NCI-H2227 (cell line): Measurements from ENCODE around the gene BTBD9.

Experiments used
- DNase-seq: peaks from one replicate; lab custom pipeline; 2025; ENCODE audit not compliant: unreplicated experiment; lab: John Stamatoyannopoulos, UW

BTBD9 gene

GRCh38 chr6:38169221-38169976 is 470.3 kb downstream of the BTBD9 start:
- DNase-seq: peak; percentile 24

- DNase-seq: no peak
Measured at GRCh38 chr6:38168699-38169098, 471.0 kb downstream of the BTBD9 start.

- no peak for DNase-seq
Measured at GRCh38 chr6:38168126-38168525, 471.6 kb downstream of the BTBD9 start.

- no peak for DNase-seq
Measured at GRCh38 chr6:38167598-38167997, 472.1 kb downstream of the BTBD9 start.

DNA sequence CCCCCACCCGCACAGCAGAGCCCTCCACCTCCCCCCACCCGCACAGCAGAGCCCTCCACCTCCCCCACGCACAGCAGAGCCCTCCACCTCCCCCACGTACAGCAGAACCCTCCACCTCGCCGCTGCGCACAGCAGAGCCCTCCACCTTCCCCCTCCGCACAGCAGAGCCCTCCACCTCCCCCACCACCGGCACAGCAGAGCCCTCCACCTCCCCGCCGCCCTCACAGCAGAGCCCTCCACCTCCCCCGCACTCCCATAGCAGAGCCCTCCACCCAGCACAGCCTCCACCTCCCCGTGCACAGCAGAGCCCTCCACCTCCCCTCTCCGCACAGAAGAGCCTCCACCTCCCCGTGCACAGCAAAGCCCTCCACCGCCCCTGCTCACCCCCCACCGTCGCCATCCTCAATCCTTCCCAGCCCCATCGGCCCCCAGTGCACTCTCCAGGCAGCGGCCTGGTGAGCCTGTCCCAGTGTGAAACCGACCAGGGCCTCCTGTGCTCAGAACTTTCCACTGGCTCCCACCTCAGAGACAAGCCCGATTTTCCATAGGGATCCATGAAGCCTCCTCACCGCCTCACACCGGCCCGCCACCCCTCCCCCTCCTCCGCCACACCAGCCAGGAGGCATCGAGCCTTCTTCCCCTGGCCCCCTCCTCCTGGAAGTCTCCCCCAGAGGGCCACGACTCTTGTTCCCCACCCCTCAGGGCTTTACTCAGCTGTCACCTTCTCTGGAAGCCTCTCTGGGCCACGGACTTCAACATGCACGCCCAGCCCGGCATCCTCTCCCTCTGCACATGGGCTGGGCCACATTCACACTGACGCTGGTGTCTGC is 473.1 kb downstream of the BTBD9 start:
- DNase-seq: no peak

- DNase-seq: no peak
Measured at GRCh38 chr6:38164671-38165108, 475.0 kb downstream of the BTBD9 start.

DNA sequence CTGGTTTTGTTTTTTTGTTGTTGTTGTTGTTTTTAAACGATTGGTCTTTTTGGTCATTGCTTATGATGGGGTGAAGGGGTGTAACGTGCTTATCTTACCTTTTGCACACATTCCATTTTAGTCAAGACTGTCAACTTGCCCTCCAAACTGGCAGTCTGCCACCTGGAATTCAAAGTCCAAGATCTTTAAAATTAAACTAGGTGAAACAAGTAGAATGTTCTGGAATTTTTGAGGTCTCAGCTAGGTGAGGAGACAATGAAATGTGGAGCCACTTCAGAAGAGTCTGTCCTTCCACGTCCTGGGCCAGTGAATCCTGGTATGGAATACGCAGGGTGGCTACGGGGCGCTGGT is 475.6 kb downstream of the BTBD9 start:
- no peak for DNase-seq

DNA sequence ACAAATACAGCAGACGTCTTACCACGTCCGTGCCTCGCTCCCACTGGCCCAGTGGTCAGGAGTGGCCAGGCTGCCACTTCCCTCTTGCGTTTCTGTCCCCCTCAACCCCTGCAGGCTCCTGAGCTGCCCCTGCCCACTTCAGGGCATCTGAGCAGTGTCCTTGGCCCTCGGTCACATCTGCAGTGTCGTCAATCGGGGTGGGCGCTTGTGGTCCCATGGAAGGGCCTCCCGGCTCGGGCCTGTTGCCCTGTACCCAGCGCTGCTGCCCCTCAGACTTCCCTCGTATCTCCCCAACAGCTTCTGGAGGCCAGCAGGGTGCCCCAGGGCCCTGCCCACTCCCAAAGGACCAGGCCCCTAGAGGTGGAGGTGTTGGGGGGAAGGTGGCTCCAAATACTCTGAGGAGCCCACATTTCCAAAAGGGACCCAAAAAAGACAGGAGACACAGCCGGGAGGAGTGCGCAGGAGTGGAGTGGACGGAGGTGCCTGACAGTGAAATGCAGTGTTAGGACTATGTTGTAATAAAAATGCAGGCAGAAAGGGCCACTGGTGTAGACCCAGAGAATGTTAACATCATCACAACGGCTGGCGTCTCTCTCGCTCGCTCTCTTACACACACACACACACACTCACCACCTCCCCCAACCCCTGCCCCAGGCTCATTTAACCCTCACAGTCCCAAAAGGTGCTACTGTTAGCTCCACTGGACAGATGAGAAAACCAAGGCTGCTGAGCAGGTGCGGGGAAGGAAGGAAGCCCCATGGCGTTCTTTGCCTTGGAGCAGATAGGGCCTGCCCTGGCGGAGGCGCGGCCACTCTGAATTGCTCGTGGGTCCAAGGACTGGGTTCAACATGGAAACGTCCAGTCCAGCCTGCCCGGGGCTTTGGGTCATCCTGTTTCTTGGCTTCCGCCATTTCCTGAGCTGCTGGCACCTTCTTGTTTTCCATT is 476.3 kb downstream of the BTBD9 start:
- no peak for DNase-seq

GRCh38 chr6:38162493-38163185 is 477.1 kb downstream of the BTBD9 start:
- no peak for DNase-seq

- no peak for DNase-seq
Measured at GRCh38 chr6:38161754-38162492, 477.8 kb downstream of the BTBD9 start.

- DNase-seq: no peak
Measured at GRCh38 chr6:38161331-38161730, 478.4 kb downstream of the BTBD9 start.

DNA sequence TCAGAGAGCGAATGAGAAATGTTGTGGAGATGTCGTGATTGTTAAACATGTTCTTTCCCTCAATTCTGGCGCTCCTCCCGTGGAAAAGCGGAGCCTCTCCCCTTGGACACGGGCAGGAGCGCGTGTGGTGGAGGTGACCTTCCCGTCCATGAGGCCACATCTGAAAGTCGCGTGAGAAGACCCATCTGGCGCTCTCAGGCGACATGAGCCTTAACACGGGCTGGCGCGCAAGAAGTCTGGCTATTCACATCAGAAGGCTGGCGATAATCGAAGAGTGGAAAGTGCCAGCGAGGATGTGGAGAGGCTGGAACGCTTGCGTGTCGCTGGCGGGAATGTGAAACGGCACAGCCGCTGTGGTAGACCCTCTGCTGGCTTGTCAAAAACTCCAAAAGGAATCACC is 478.9 kb downstream of the BTBD9 start:
- no peak for DNase-seq

DNA sequence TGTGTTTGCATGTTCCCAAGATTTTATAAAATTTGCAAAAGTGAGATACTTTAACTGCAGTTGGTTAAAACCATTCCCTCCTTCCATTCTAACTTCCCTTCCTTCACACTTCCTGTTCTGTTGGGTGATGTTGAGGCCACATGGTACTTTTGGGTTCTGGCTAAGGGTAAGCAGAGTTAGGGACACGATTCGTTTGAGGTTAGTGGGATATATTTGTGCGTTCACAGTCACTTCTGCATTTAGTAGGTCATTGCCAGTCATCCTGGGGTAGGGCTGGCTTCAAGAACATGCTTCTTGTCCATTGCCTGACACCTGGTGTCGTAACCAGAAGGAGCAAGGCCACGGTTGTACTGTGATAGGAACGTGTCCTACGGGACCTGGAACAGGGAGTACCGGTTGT is 480.1 kb downstream of the BTBD9 start:
- DNase-seq: no peak

GRCh38 chr6:38158762-38159350 is 480.9 kb downstream of the BTBD9 start:
- DNase-seq: no peak

DNA sequence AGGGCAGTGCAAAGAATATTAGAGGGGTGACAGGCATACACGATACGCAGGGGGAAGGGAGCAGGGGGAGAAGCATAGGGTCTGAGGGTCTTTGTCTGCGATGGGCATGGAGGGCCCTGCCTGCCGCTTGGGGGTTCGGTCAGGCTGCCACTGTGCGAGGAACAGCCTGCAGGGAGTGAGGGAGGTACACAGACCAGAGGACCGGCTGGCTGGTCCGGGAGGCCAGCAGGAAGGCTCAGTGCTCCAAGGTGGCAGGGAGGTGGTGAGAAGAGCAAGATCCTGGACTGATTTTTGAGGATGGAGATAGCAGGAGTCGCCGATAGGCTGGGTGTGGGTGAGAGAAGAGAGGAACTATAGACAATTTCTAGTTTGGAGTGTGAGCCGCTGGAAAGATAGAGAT is 481.8 kb downstream of the BTBD9 start:
- no peak for DNase-seq

GRCh38 chr6:38156818-38157565 is 482.7 kb downstream of the BTBD9 start:
- no peak for DNase-seq

- DNase-seq: no peak
Measured at GRCh38 chr6:38155621-38156204, 484.0 kb downstream of the BTBD9 start.

GRCh38 chr6:38155144-38155543 is 484.6 kb downstream of the BTBD9 start:
- no peak for DNase-seq

DNA sequence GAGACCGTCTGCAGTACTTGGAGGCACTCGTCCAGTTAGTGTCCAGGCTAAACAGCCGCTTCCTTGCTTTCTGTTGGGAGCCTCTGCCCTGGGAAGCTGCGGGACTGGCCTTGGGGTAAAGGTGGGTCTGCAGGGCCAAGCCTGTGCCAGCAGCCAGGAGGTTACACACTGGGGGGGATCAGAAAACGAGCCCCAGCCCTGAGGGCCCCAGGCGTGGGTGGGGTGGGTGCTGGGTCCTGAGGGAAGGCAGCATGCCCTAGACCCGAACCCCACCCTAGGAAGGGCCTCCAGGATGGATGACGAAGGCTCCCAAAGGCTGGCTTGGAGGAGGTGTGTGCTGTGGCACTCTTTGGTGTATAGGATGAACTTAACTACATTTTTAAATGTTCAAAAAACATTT is 485.0 kb downstream of the BTBD9 start:
- DNase-seq: no peak
